ENCODE data around the gene PCNX2.

The PCNX2 gene

GRCh38 chr1:233281711-233282581 lies 13.6 kb downstream of the PCNX2 start:
- peak; percentile 52 for DNase-seq (ENCODE audit: low read depth)
- H3K4me3 ChIP-seq (replicated peaks; ENCODE audit: low read depth, low read length), result no peak overlapping the region
- TF ChIP-seq CTCF (IDR thresholded peaks at IDR 0.05; ENCODE audit: low read length, missing control alignments), result no peak

- no peak overlapping the region for H3K4me3 ChIP-seq (replicated peaks; ENCODE audit: low read depth, low read length)
- DNase-seq (ENCODE audit: low read depth), result no peak
- no peak for TF ChIP-seq CTCF (IDR thresholded peaks at IDR 0.05; ENCODE audit: low read length, missing control alignments)
Measured at GRCh38 chr1:233279971-233280370, 15.6 kb downstream of the PCNX2 start.

GRCh38 chr1:233278631-233279030 lies 16.9 kb downstream of the PCNX2 start:
- TF ChIP-seq CTCF (IDR thresholded peaks at IDR 0.05; ENCODE audit: low read length, missing control alignments), result no peak
- no peak for DNase-seq (ENCODE audit: low read depth)

GRCh38 chr1:233277637-233278606 lies 17.6 kb downstream of the PCNX2 start:
- DNase-seq (ENCODE audit: low read depth), result no peak
- H3K4me3 ChIP-seq (replicated peaks; ENCODE audit: low read depth, low read length), result no peak overlapping the region
- TF ChIP-seq CTCF (IDR thresholded peaks at IDR 0.05; ENCODE audit: low read length, missing control alignments), result no peak

More at GRCh38 chr1:233278631-233279030, 16.9 kb downstream of the PCNX2 start:
- no peak overlapping the region for H3K4me3 ChIP-seq (replicated peaks; ENCODE audit: low read depth, low read length)

- no peak for DNase-seq (ENCODE audit: low read depth)
- H3K4me3 ChIP-seq (replicated peaks; ENCODE audit: low read depth, low read length), result no peak overlapping the region
- no peak for TF ChIP-seq CTCF (IDR thresholded peaks at IDR 0.05; ENCODE audit: low read length, missing control alignments)
Measured at GRCh38 chr1:233269656-233270055, 25.9 kb downstream of the PCNX2 start.

- no peak overlapping the region for H3K4me3 ChIP-seq (replicated peaks; ENCODE audit: low read depth, low read length)
- TF ChIP-seq CTCF (IDR thresholded peaks at IDR 0.05; ENCODE audit: low read length, missing control alignments), result no peak
- no peak for DNase-seq (ENCODE audit: low read depth)
Measured at GRCh38 chr1:233268389-233269022, 27.0 kb downstream of the PCNX2 start.
